Ascending aorta (tissue), 2 donors: ENCODE data around the gene TIPRL. TPM values are rescaled to one million over a fixed set of nuclear protein-coding genes. Genes with fewer than 3 reads are reported as not detected.

Source experiments
- DNase-seq, 2 donors: peaks; one replicate each; pipeline ENCODE4 v3.0.0-alpha.2; 2019; ENCODE audit warnings: low spot score in 2 of 2
- H3K27ac ChIP-seq, 2 donors: fragments of 200-600 bp; sonication (generic); one replicate each; pipeline ENCODE4 v1.5.1; 2016 to 2017; ENCODE audit warnings: mild to moderate bottlenecking in 1 of 2
- H3K27me3 ChIP-seq: fragments of 200-600 bp; sonication (generic); one replicate; pipeline ENCODE4 v1.5.1; 2017
- H3K36me3 ChIP-seq, 2 donors: fragments of 200-600 bp; sonication (generic); one replicate each; pipeline ENCODE4 v1.5.1; 2016
- H3K4me1 ChIP-seq, 2 donors: fragments of 200-600 bp; sonication (generic); one replicate each; pipeline ENCODE4 v1.5.1; 2016 to 2017; ENCODE audit warnings: mild to moderate bottlenecking in 1 of 2
- H3K4me3 ChIP-seq, 2 donors: fragments of 200-600 bp; sonication (generic); one replicate each; pipeline ENCODE4 v1.5.1; 2016 to 2017; ENCODE audit warnings: mild to moderate bottlenecking in 1 of 2
- H3K9me3 ChIP-seq, 2 donors: fragments of 200-600 bp; sonication (generic); one replicate each; pipeline ENCODE4 v1.5.1; 2016
- CTCF ChIP-seq, 3 experiments: fragments of 200-600 bp in 2 of 3; fragments of 450-650 bp in 1 of 3; sonication (generic) in 2 of 3; IDR thresholded peaks; one replicate each; pipeline ENCODE4 v1.5.1; 2016 to 2019; ENCODE audit warnings: antibody characterized with exemption in 3 of 3, mild to moderate bottlenecking in 1 of 3, moderate library complexity in 1 of 3
- intact Hi-C: fragments of 100-400 bp; cut with DNase I; formaldehyde crosslinking; loops from one replicate; pipeline ENCODE4 v1.15.1; 2023
- total RNA-seq: library from RNA; depleted of rRNA; stranded (reverse); fragments of >200 nt; gene quantifications from one replicate; pipeline ENCODE4 v1.1.0, GENCODE V29; 2016

TIPRL gene
- total RNA-seq, 1 donor from 2014 or later, result 2.7 TPM

GRCh38 chr1:168243636-168244212, 65.0 kb downstream of the TIPRL start:
- Histone ChIP-seq H3K4me1 (peaks cover 0 to 28% of the 10 kb centered on the region in 2 donors), H3K4me3 (no peak overlapping the region), H3K36me3 (peaks cover 40 to 66% of the 10 kb centered on the region in 2 donors), H3K27ac (peak overlapping the region; percentile 29 to 76), H3K27me3 (no peaks in the 10 kb centered on the region), H3K9me3 (no peaks in the 10 kb centered on the region)
- intact Hi-C loops, result no loop called here
- no peak for DNase-seq
- no peak for TF ChIP-seq CTCF (IDR thresholded peaks at IDR 0.05)

GRCh38 chr1:168245042-168245441, 66.3 kb downstream of the TIPRL start:
- H3K27ac ChIP-seq, result peak overlapping the region in 1 of 2 donors; percentile 76
- H3K9me3 ChIP-seq, result no peaks in the 10 kb centered on the region

GRCh38 chr1:168246506-168246905, 67.7 kb downstream of the TIPRL start:
- H3K36me3 ChIP-seq, result peaks cover 45 to 58% of the 10 kb centered on the region in 2 donors
- intact Hi-C loops, result no loop called here
- no peaks in the 10 kb centered on the region for H3K9me3 ChIP-seq
- peak overlapping the region; percentile 2 to 24 for H3K27ac ChIP-seq
- no peak for DNase-seq
- no peaks in the 10 kb centered on the region for H3K27me3 ChIP-seq
- H3K4me3 ChIP-seq, result no peak overlapping the region
- no peak for TF ChIP-seq CTCF (IDR thresholded peaks at IDR 0.05)
- peaks cover 0 to 33% of the 10 kb centered on the region in 2 donors for H3K4me1 ChIP-seq

More at GRCh38 chr1:168245042-168245441, 66.3 kb downstream of the TIPRL start:
- no peak for DNase-seq
- intact Hi-C loops, result no loop called here
- no peak for TF ChIP-seq CTCF (IDR thresholded peaks at IDR 0.05)
- no peak overlapping the region for H3K4me3 ChIP-seq
- H3K36me3 ChIP-seq, result peaks cover 41 to 60% of the 10 kb centered on the region in 2 donors
- H3K4me1 ChIP-seq, result peaks cover 0 to 28% of the 10 kb centered on the region in 2 donors
- H3K27me3 ChIP-seq, result no peaks in the 10 kb centered on the region

Other genes starting within 250 kb of the TIPRL start
- 9.8 TPM for gene DCAF6, start 242.3 kb upstream of the TIPRL start, total RNA-seq
- 2.9 TPM for gene MPC2, start 241.9 kb upstream of the TIPRL start, total RNA-seq
- 16.3 TPM for gene GPR161, start 42.0 kb upstream of the TIPRL start, total RNA-seq
- gene SFT2D2, start 47.0 kb downstream of the TIPRL start, total RNA-seq, result 40.1 TPM
- gene TBX19, start 101.9 kb downstream of the TIPRL start, total RNA-seq, result 0.64 TPM